HepG2 (cell line): Measurements from ENCODE around the gene FMNL1. TPM values are rescaled to one million over a fixed set of nuclear protein-coding genes. Genes with fewer than 3 reads are reported as not detected.
A peak's percentile ranks its signal among the peaks of the same experiment; 100 is the strongest.

Experiments
- DNMT3B ChIP-seq: conservative IDR thresholded peaks from 2 replicates; pipeline ENCODE4 v1.6.1; 2016; ENCODE audit warnings: missing biosample characterization, control low read depth
- EEA1 ChIP-seq: sonication (generic); formaldehyde crosslinking; IDR thresholded peaks from 2 replicates; pipeline ENCODE4 v1.5.1; 2020; ENCODE audit warnings: mild to moderate bottlenecking, missing genetic modification reagents, borderline replicate concordance
- HNRNPK ChIP-seq: fragments of 200-400 bp; formaldehyde crosslinking; IDR thresholded peaks from 2 replicates; pipeline ENCODE4 v1.6.1; 2018; ENCODE audit warnings: low read length, low read depth, moderate library complexity, mild to moderate bottlenecking; ENCODE audit not compliant: poor library complexity, severe bottlenecking
- LBX2 ChIP-seq: sonication (generic); formaldehyde crosslinking; IDR thresholded peaks from 2 replicates; pipeline ENCODE4 v1.5.0; 2020; ENCODE audit warnings: missing genetic modification reagents, mild to moderate bottlenecking, borderline replicate concordance
- MAX ChIP-seq: IDR thresholded peaks from 2 replicates; pipeline ENCODE4 v1.6.1; 2012; ENCODE audit warnings: inconsistent platforms
- PAF1 ChIP-seq: IDR thresholded peaks from 2 replicates; pipeline ENCODE4 v1.6.1; 2016; ENCODE audit warnings: missing genetic modification reagents, missing compliant biosample characterization
- RCOR2 ChIP-seq: IDR thresholded peaks from 2 replicates; pipeline ENCODE4 v1.6.1; 2016; ENCODE audit warnings: missing biosample characterization, missing genetic modification reagents
- TCF12 ChIP-seq, 2 experiments: fragments of 450-650 bp in 1 of 2; sonication (generic) in 1 of 2; formaldehyde crosslinking in 1 of 2; IDR thresholded peaks; 2 replicates each; pipeline versions ENCODE4 v1.6.1 to v1.8.0; 2017 to 2022; ENCODE audit warnings: antibody characterized with exemption in 1 of 2, mild to moderate bottlenecking in 1 of 2, missing genetic modification reagents in 1 of 2, moderate library complexity in 1 of 2
- TGIF2 ChIP-seq: IDR thresholded peaks from 2 replicates; pipeline ENCODE4 v1.6.1; 2016; ENCODE audit warnings: control low read depth, missing compliant biosample characterization
- THRA ChIP-seq: sonication (generic); formaldehyde crosslinking; IDR thresholded peaks from 2 replicates; pipeline ENCODE4 v1.4.0; 2020; ENCODE audit warnings: missing genetic modification reagents, borderline replicate concordance
- XRCC5 ChIP-seq: fragments of 200-400 bp; formaldehyde crosslinking; optimal IDR thresholded peaks from 2 replicates; pipeline ENCODE3; 2017; ENCODE audit warnings: mild to moderate bottlenecking, low read length
- ZNF34 ChIP-seq: sonication (generic); formaldehyde crosslinking; IDR thresholded peaks from 2 replicates; pipeline ENCODE4 v1.4.0; 2020; ENCODE audit warnings: mild to moderate bottlenecking, missing genetic modification reagents, borderline replicate concordance
- ZNF383 ChIP-seq: sonication (generic); formaldehyde crosslinking; IDR thresholded peaks from 2 replicates; pipeline ENCODE4 v1.4.0; 2020; ENCODE audit warnings: missing genetic modification reagents, mild to moderate bottlenecking, borderline replicate concordance
- ZNF431 ChIP-seq: sonication (generic); formaldehyde crosslinking; IDR thresholded peaks from 2 replicates; pipeline ENCODE4 v1.9.0; 2022; ENCODE audit warnings: missing genetic modification reagents, low read depth, mild to moderate bottlenecking, borderline replicate concordance
- ZNF501 ChIP-seq: sonication (generic); formaldehyde crosslinking; IDR thresholded peaks from 2 replicates; pipeline ENCODE4 v1.5.1; 2020; ENCODE audit warnings: mild to moderate bottlenecking, moderate library complexity, missing genetic modification reagents
- ZNF577 ChIP-seq: sonication (generic); formaldehyde crosslinking; IDR thresholded peaks from 2 replicates; pipeline ENCODE4 v1.4.0; 2020; ENCODE audit warnings: mild to moderate bottlenecking, low read depth, missing genetic modification reagents, borderline replicate concordance
- ZNF746 ChIP-seq: sonication (generic); formaldehyde crosslinking; IDR thresholded peaks from 2 replicates; pipeline ENCODE4 v1.8.0; 2022; ENCODE audit warnings: mild to moderate bottlenecking, missing genetic modification reagents
- ZNF781 ChIP-seq: sonication (generic); formaldehyde crosslinking; IDR thresholded peaks from 2 replicates; pipeline ENCODE4 v1.5.1; 2020; ENCODE audit warnings: borderline replicate concordance, mild to moderate bottlenecking, missing genetic modification reagents; ENCODE audit errors: not compliant biosample characterization
- ZNF816 ChIP-seq: sonication (generic); formaldehyde crosslinking; IDR thresholded peaks from 2 replicates; pipeline ENCODE4 v1.8.0; 2022; ENCODE audit warnings: missing genetic modification reagents, mild to moderate bottlenecking, borderline replicate concordance
- ZSCAN29 ChIP-seq: sonication (generic); formaldehyde crosslinking; conservative IDR thresholded peaks from 2 replicates; pipeline ENCODE4 v1.4.0; 2020; ENCODE audit warnings: mild to moderate bottlenecking, missing genetic modification reagents
- polyA plus RNA-seq, 8 experiments: library from polyadenylated mRNA; depleted of rRNA in 3 of 8; stranded (reverse) in 7 of 8; unstranded in 1 of 8; fragments of >200 nt; fragmentation: Illumina TruSeq in 4 of 8; extraction: Trizol in 4 of 8; gene quantifications; 2 replicates each; pipeline versions ENCODE4 v1.2.1 to v1.2.3, GENCODE V29; 2011 to 2016; ENCODE audit warnings: low read depth in 4 of 8, missing spikeins in 1 of 8, mixed read lengths in 1 of 8; ENCODE audit not compliant: insufficient read depth in 1 of 8
- total RNA-seq, 5 experiments: library from RNA; depleted of rRNA; stranded (reverse); fragments of >200 nt; fragmentation: Illumina TruSeq; extraction: Trizol; gene quantifications; 2 replicates each; pipeline ENCODE4 v1.2.3, GENCODE V29; 2016; ENCODE audit warnings: low read depth in 1 of 5
- TF ChIP-seq, protein P1 (sequence below): sonication (generic); formaldehyde crosslinking; IDR thresholded peaks from 2 replicates; pipeline ENCODE4 v1.4.0; 2020; ENCODE audit warnings: missing genetic modification reagents
- TF ChIP-seq, protein P2 (sequence below): sonication (generic); formaldehyde crosslinking; IDR thresholded peaks from 2 replicates; pipeline ENCODE4 v1.5.1; 2020; ENCODE audit warnings: missing genetic modification reagents, mild to moderate bottlenecking, borderline replicate concordance

Gene FMNL1
- total and polyA plus RNA-seq, 2 of the 13 experiments (the other 11 are each of a cell fraction or from before 2014, with no cell fraction given), result 0.53 to 0.70 TPM

- TF ChIP-seq ZNF34 (CRISPR knock-in tag) (no peak), TCF12 (IDR thresholded peaks at IDR 0.05) (no peak), TCF12 (CRISPR knock-in tag; IDR thresholded peaks at IDR 0.05) (0 out of 2 replicates have a peak, but pooled peaks have one; percentile 58), ZNF383 (CRISPR knock-in tag) (no peak), XRCC5 (no peak), HNRNPK (peak; percentile 87), LBX2 (0 out of 2 replicates have a peak, but pooled peaks have one; percentile 10), THRA (CRISPR knock-in tag) (peak; percentile 10; the same call in 1 of the 2 replicates), DNMT3B (CRISPR knock-in tag) (0 out of 2 replicates have a peak, but pooled peaks have one; percentile 7), ZNF577 (no peak), ZSCAN29 (0 out of 2 replicates have a peak, but pooled peaks have one; percentile 5), ZNF431 (CRISPR knock-in tag) (no peak), MAX (peak; percentile 80), TGIF2 (CRISPR knock-in tag) (no peak; the same call in 1 of the 2 replicates), ZNF746 (CRISPR knock-in tag) (0 out of 2 replicates have a peak, but pooled peaks have one; percentile 30), ZNF816 (no peak), PAF1 (CRISPR knock-in tag) (no peak), RCOR2 (CRISPR knock-in tag) (no peak), EEA1 (no peak), ZNF501 (CRISPR knock-in tag) (no peak; the same call in none of the 2 replicates), ZNF781 (CRISPR knock-in tag) (no peak)
- TF ChIP-seq, protein P1, sequence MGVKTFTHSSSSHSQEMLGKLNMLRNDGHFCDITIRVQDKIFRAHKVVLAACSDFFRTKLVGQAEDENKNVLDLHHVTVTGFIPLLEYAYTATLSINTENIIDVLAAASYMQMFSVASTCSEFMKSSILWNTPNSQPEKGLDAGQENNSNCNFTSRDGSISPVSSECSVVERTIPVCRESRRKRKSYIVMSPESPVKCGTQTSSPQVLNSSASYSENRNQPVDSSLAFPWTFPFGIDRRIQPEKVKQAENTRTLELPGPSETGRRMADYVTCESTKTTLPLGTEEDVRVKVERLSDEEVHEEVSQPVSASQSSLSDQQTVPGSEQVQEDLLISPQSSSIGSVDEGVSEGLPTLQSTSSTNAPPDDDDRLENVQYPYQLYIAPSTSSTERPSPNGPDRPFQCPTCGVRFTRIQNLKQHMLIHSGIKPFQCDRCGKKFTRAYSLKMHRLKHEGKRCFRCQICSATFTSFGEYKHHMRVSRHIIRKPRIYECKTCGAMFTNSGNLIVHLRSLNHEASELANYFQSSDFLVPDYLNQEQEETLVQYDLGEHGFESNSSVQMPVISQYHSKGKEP, result no peak; the same call in 1 of the 2 replicates
- TF ChIP-seq, protein P2, sequence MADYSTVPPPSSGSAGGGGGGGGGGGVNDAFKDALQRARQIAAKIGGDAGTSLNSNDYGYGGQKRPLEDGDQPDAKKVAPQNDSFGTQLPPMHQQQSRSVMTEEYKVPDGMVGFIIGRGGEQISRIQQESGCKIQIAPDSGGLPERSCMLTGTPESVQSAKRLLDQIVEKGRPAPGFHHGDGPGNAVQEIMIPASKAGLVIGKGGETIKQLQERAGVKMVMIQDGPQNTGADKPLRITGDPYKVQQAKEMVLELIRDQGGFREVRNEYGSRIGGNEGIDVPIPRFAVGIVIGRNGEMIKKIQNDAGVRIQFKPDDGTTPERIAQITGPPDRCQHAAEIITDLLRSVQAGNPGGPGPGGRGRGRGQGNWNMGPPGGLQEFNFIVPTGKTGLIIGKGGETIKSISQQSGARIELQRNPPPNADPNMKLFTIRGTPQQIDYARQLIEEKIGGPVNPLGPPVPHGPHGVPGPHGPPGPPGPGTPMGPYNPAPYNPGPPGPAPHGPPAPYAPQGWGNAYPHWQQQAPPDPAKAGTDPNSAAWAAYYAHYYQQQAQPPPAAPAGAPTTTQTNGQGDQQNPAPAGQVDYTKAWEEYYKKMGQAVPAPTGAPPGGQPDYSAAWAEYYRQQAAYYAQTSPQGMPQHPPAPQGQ, result no peak
These were observed 25.9 kb downstream of the FMNL1 start (continued) for GRCh38 chr17:45247429-45248131.
